GM12878 (cell line): ENCODE measurements around the gene LMAN2. TPM values are rescaled to one million over a fixed set of nuclear protein-coding genes. Genes with fewer than 3 reads are reported as not detected.

Experiments used
- ATAC-seq: fragments of 200-7000 bp; cut with Tn5 transposase; 3 replicates; pipeline ENCODE4 v1.9.1; 2020; ENCODE audit warnings: mild to moderate bottlenecking, moderate library complexity
- BruUV-seq: library from RNA; stranded (reverse); fragments of 400-500 nt; replicated peaks from 2 replicates; lab custom pipeline; 2021; lab: Mats Ljungman, UMichigan
- CTCF ChIA-PET: fragments of 300-600 bp; sonication (Branson Sonifier 250); formaldehyde crosslinking; extraction: SDS; loops from one replicate; lab custom pipeline; 2021; ENCODE audit warnings: inconsistent platforms; lab: Yijun Ruan, JAX
- POLR2A ChIA-PET: fragments of 350-600 bp; formaldehyde crosslinking; extraction: SDS; loops from one replicate; lab custom pipeline; 2021; ENCODE audit warnings: inconsistent platforms; lab: Charles Lee
- RAD21 ChIA-PET: fragments of 300-600 bp; sonication (Branson Sonifier 250); formaldehyde crosslinking; loops from one replicate; lab custom pipeline; 2023; ENCODE audit warnings: antibody characterized with exemption; ENCODE audit not compliant: unreplicated experiment; lab: Charles Lee
- SMC1A ChIA-PET: fragments of 300-600 bp; sonication (Branson Sonifier 250); formaldehyde crosslinking; loops from one replicate; lab custom pipeline; 2023; ENCODE audit not compliant: unreplicated experiment, uncharacterized antibody; lab: Charles Lee
- DNase-seq: peaks from one replicate; pipeline ENCODE4 v3.0.0-alpha.2; 2011; ENCODE audit warnings: low read depth, low spot score
- FAIRE-seq: peaks from 3 replicates; lab custom pipeline; 2011; peaks lifted over from hg19 to GRCh38; lab: Jason Lieb, UNC
- H2AFZ ChIP-seq: 2 replicates; pipeline ENCODE4 v1.6.0; 2011; ENCODE audit warnings: low read depth, low read length, control low read depth; ENCODE audit not compliant: control insufficient read depth
- H3K27ac ChIP-seq: 2 replicates; pipeline ENCODE4 v1.5.1; 2011; ENCODE audit warnings: control low read depth; ENCODE audit not compliant: control insufficient read depth, insufficient read depth
- H3K27me3 ChIP-seq, 2 experiments: replicated peaks in 1 of 2; 2 replicates each; pipeline versions ENCODE4 v1.6.0 to v1.6.1; 2011; ENCODE audit warnings: low read length in 1 of 2; ENCODE audit not compliant: control insufficient read depth in 2 of 2, insufficient read depth in 2 of 2
- H3K36me3 ChIP-seq, 2 experiments: 2 replicates each; pipeline ENCODE4 v1.5.1; 2011; ENCODE audit warnings: low read length in 1 of 2; ENCODE audit not compliant: control insufficient read depth in 2 of 2, insufficient read depth in 2 of 2
- H3K4me1 ChIP-seq: 2 replicates; pipeline ENCODE4 v1.6.1; 2011; ENCODE audit warnings: mild to moderate bottlenecking, low read length, moderate library complexity, mixed read lengths; ENCODE audit not compliant: control insufficient read depth, insufficient read depth
- H3K4me2 ChIP-seq: 2 replicates; pipeline ENCODE4 v1.6.0; 2011; ENCODE audit warnings: control low read depth; ENCODE audit not compliant: control insufficient read depth, insufficient read depth
- H3K4me3 ChIP-seq: fragments of 200-600 bp; sonication (generic); 2 replicates; pipeline ENCODE4 v1.5.1; 2016
- H3K79me2 ChIP-seq: 2 replicates; pipeline ENCODE4 v1.6.0; 2011; ENCODE audit warnings: low read length; ENCODE audit not compliant: control insufficient read depth, insufficient read depth
- H3K9ac ChIP-seq: 2 replicates; pipeline ENCODE4 v1.8.0; 2011; ENCODE audit warnings: low read length, control low read depth, mixed read lengths; ENCODE audit not compliant: control insufficient read depth, insufficient read depth
- H3K9me3 ChIP-seq: replicated peaks from 3 replicates; pipeline ENCODE4 v1.5.1; 2011; ENCODE audit warnings: mild to moderate bottlenecking, low read length; ENCODE audit not compliant: control insufficient read depth, insufficient read depth
- H4K20me1 ChIP-seq: 2 replicates; pipeline ENCODE4 v1.6.0; 2011; ENCODE audit not compliant: control insufficient read depth, insufficient read depth
- BACH1 ChIP-seq: fragments of 450-650 bp; IDR thresholded peaks from 2 replicates; pipeline ENCODE4 v1.6.1; 2017; ENCODE audit warnings: mild to moderate bottlenecking, borderline replicate concordance
- BMI1 ChIP-seq: fragments of 450-650 bp; IDR thresholded peaks from 2 replicates; pipeline ENCODE4 v1.6.1; 2016; ENCODE audit warnings: mild to moderate bottlenecking, moderate library complexity, borderline replicate concordance
- E2F8 ChIP-seq: fragments of 450-650 bp; IDR thresholded peaks from 2 replicates; pipeline ENCODE4 v1.6.1; 2018; ENCODE audit warnings: mild to moderate bottlenecking, low read depth, moderate library complexity; ENCODE audit not compliant: partially characterized antibody
- IRF5 ChIP-seq: fragments of 450-650 bp; IDR thresholded peaks from 2 replicates; pipeline ENCODE4 v1.6.1; 2017; ENCODE audit warnings: borderline replicate concordance
- JUNB ChIP-seq: IDR thresholded peaks from 2 replicates; pipeline ENCODE4 v1.6.1; 2016; ENCODE audit warnings: antibody characterized with exemption, mild to moderate bottlenecking
- MLLT1 ChIP-seq: fragments of 450-650 bp; IDR thresholded peaks from 2 replicates; pipeline ENCODE4 v1.6.1; 2016; ENCODE audit warnings: mild to moderate bottlenecking
- NFIC ChIP-seq: IDR thresholded peaks from 2 replicates; pipeline ENCODE4 v1.6.1; 2012; ENCODE audit warnings: low read depth, mild to moderate bottlenecking, inconsistent platforms, low read length, moderate library complexity
- PKNOX1 ChIP-seq: fragments of 450-650 bp; IDR thresholded peaks from 2 replicates; pipeline ENCODE4 v1.6.1; 2016; ENCODE audit warnings: mild to moderate bottlenecking
- SIX5 ChIP-seq: IDR thresholded peaks from 2 replicates; pipeline ENCODE4 v1.6.1; 2011; ENCODE audit warnings: mild to moderate bottlenecking, low read depth, low read length, moderate library complexity; ENCODE audit not compliant: severe bottlenecking
- SMARCA5 ChIP-seq: fragments of 450-650 bp; IDR thresholded peaks from 2 replicates; pipeline ENCODE4 v1.6.1; 2017; ENCODE audit warnings: mild to moderate bottlenecking
- SP1 ChIP-seq: IDR thresholded peaks from one replicate; pipeline ENCODE4 v1.6.1; 2011; ENCODE audit warnings: low read depth, low read length
- USF2 ChIP-seq: IDR thresholded peaks from 2 replicates; pipeline ENCODE4 v1.6.1; 2011; ENCODE audit warnings: low read depth, low read length, improper control_type of control experiment, borderline replicate concordance
- WGBS: methylation state at CpG from one replicate; pipeline ENCODE4 v1.1.6; 2016; ENCODE audit warnings: low lambda C conversion rate; ENCODE audit not compliant: insufficient replicate concordance, insufficient coverage; ENCODE audit errors: missing lambda C conversion rate; 5-methylcytosine and 5-hydroxymethylcytosine counted together
- in situ Hi-C: fragments of 300-500 bp; cut with MboI; formaldehyde crosslinking; loops from 9 replicates; pipeline ENCODE4 v1.14.3; 2018; ENCODE audit warnings: mixed read lengths
- intact Hi-C: fragments of 100-400 bp; cut with micrococcal nuclease; formaldehyde crosslinking; loops from one replicate; pipeline ENCODE4 v1.14.2; 2022; ENCODE audit not compliant: unreplicated experiment
- polyA plus RNA-seq, 11 experiments: library from polyadenylated mRNA; depleted of rRNA in 4 of 11; unstranded in 6 of 11; stranded (reverse) in 5 of 11; fragments of >200 nt; fragmentation: Nextera tagmentation in 4 of 11; fragmentation: Illumina TruSeq in 1 of 11; extraction: Ambion mirVana in 4 of 11; extraction: Trizol in 1 of 11; gene quantifications; 1 replicate in 1 of 11; 2 replicates in 10 of 11; pipeline versions ENCODE4 v1.2.1 to v1.2.3, GENCODE V29; 2011 to 2016; ENCODE audit warnings: inconsistent platforms in 2 of 11, missing spikeins in 2 of 11, low read depth in 1 of 11
- total RNA-seq, 4 experiments: library from RNA; depleted of rRNA in 3 of 4; stranded (reverse); fragments of >200 nt in 3 of 4; fragmentation: Illumina TruSeq in 1 of 4; extraction: Trizol in 1 of 4; gene quantifications; 2 replicates each; pipeline versions ENCODE4 v1.2.1 to v1.2.3, GENCODE V29; 2013 to 2021

The LMAN2 gene
- total and polyA plus RNA-seq, 10 of the 15 experiments (the other 5 are each of a cell fraction or from before 2014, with no cell fraction given): 2.4 to 264 (median 147) TPM

- ChIA-PET SMC1A (interaction anchor here (0.6 to 1.3 kb wide), 5 partner anchors 37 to 88 kb away, joined by 3 to 5 read pairs (median 3); no protein-coding TSS in a partner anchor), POLR2A (interaction anchor here (0.7 to 0.9 kb wide), 2 partner anchors 54 to 140 kb away, joined by 4 to 7 read pairs; no protein-coding TSS in a partner anchor), RAD21 (no interaction called here), CTCF (interaction anchor here (0.7 to 5.8 kb wide), 6 partner anchors 45 to 974 kb away, joined by 3 to 88 read pairs (median 5); no protein-coding TSS in a partner anchor)
- ATAC-seq (no peak), FAIRE-seq (no peak), DNase-seq (no peak)
- Histone ChIP-seq H3K4me2 (no peak overlapping the region), H3K9ac (no peak overlapping the region), H3K79me2 (peaks cover 3% of the 10 kb centered on the region), H4K20me1 (no peaks in the 10 kb centered on the region), H3K4me3 (no peak overlapping the region), H3K27me3 (no peaks in the 10 kb centered on the region), H3K36me3 (no peaks in the 10 kb centered on the region; a peak in 1 of 4 replicates), H3K4me1 (peaks cover 13% of the 10 kb centered on the region), H3K27ac (no peak overlapping the region), H2AFZ (no peak overlapping the region), H3K9me3 (peaks cover 7% of the 10 kb centered on the region)
- BruUV-seq: no TSS peak
- no peak for TF ChIP-seq MLLT1
- no peak for TF ChIP-seq PKNOX1
- no peak for TF ChIP-seq NFIC
- no peak for TF ChIP-seq USF2
- no peak for TF ChIP-seq E2F8
- no peak for TF ChIP-seq JUNB
- TF ChIP-seq SIX5: no peak
- TF ChIP-seq BACH1: no peak
- no peak for TF ChIP-seq BMI1
- TF ChIP-seq SP1: no peak
- no peak for TF ChIP-seq SMARCA5
- TF ChIP-seq IRF5: no peak
- in situ Hi-C loops: loop anchor here (5.0 kb wide), 1 partner anchor 132 kb away; the partner anchor contains the start of gene PRR7
- 93% methylated on average over 7 of the region's 7 CpGs for WGBS
- intact Hi-C loops: no loop called here
These were observed 36.1 kb downstream of the LMAN2 start for GRCh38 chr5:177315411-177315810.
